Esophagus muscularis mucosa (tissue), 3 donors: ENCODE measurements around the gene CAMK1D.

Experiments used
- CTCF ChIP-seq, 3 experiments: fragments of 200-600 bp in 2 of 3; fragments of 450-650 bp in 1 of 3; sonication (generic) in 2 of 3; IDR thresholded peaks; one replicate each; pipeline ENCODE4 v1.5.1; 2017 to 2019; ENCODE audit warnings: antibody characterized with exemption in 3 of 3, mild to moderate bottlenecking in 2 of 3, moderate library complexity in 1 of 3
- POLR2A ChIP-seq: fragments of 450-650 bp; IDR thresholded peaks from one replicate; pipeline ENCODE4 v1.6.1; 2017; ENCODE audit warnings: antibody characterized with exemption, moderate library complexity, mild to moderate bottlenecking, low read depth
- POLR2AphosphoS5 ChIP-seq, 2 donors: sonication (generic); formaldehyde crosslinking; IDR thresholded peaks; one replicate each; pipeline ENCODE4 v1.6.1; 2017; ENCODE audit warnings: antibody characterized with exemption in 2 of 2

DNA sequence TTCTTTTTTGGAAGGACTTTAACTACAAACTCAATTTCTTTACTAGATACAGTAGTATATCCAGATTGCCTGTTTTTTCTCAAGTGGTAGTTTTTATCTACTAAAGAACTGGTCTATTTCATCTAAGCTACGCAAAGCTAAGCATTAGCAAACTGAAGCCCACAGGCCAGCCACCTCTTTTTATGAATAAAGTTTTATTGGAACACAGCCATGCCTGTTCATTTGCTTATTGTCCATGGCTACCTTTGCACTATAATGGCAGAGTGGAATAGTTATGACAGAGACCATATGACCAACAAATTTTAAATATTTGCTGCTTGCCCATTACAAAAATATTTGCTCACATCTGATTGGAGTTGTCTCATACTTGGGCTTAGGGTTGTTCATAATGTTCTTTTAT is 168.7 kb downstream of the CAMK1D start:
- TF ChIP-seq POLR2A, result no peak
- TF ChIP-seq CTCF (IDR thresholded peaks at IDR 0.05), result no peak
- no peak for TF ChIP-seq POLR2AphosphoS5 (IDR thresholded peaks at IDR 0.05)
